HG02973 (cell line): ENCODE measurements around the gene ABCG8.

Experiments
- ATAC-seq: cut with Tn5 transposase; IDR thresholded peaks from one replicate; pipeline ENCODE4 v1.9.1; 2021; ENCODE audit warnings: moderate library complexity; ENCODE audit not compliant: unreplicated experiment

Gene ABCG8

GRCh38 chr2:43855292-43855691 is 16.5 kb downstream of the ABCG8 start:
- no peak for ATAC-seq

DNA sequence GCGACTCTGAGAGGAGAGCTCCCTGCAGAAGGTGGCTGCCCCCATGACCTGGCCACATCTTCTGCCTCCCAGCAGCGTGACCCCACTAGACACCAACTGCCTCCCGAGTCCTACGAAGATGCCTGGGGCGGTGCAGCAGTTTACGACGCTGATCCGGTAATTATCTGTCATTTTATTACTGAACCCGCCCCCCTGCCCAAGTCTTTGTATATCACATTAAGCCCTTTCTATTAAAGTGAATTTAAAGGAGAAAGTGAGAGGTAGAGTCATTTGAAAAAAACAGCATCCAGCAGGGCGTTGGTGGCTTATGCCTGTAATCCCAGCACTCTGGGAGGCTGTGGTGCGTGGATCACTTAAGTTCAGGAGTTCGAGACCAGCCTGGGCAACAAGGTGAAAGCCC is 33.4 kb downstream of the ABCG8 start:
- ATAC-seq = no peak

GRCh38 chr2:43874776-43875451 is 36.1 kb downstream of the ABCG8 start:
- no peak for ATAC-seq

GRCh38 chr2:43877782-43878464 is 39.2 kb downstream of the ABCG8 start:
- peak; percentile 73 for ATAC-seq

DNA sequence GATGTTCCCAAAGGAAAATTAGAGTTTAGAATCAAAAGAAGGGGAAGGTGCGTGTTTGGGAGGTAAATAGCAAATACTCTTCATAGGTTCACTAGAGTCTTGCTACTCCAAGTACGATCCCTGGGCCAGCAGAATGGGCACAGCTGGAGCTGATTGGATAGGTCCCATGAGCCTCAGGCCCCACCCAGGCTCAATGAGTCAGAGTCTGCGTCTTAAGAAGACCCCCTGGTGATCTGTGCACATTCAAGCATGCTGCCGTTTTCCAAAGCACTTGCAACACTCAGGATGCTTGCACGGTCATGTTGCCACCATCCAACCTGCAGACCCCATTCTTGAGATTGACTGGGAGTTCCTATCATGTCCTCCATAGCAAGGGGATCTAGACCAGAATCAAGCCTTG is 40.5 kb downstream of the ABCG8 start:
- ATAC-seq = no peak

GRCh38 chr2:43880471-43880870 is 41.7 kb downstream of the ABCG8 start:
- no peak for ATAC-seq

DNA sequence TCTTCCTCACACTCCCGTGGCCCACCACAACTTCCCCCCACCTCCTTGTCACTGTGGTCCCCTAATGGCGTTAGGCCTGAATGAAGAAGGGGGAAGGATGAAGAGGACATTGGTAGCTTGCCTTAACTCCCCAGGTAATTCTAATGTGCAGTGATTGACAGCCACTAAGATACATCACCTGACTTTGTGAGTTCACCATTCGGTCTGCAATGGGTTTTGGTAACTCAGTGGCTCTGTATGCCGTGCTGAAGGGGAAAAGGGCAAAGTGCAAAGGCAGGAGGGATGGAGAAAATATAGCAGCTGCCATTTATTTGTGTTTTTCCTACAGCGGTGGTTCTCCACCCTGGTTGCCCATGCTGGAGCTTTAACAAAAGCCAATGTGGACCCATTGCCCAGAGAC is 42.2 kb downstream of the ABCG8 start:
- ATAC-seq = no peak

GRCh38 chr2:43882312-43882711 is 43.5 kb downstream of the ABCG8 start:
- ATAC-seq = no peak

GRCh38 chr2:43884689-43885088 is 45.9 kb downstream of the ABCG8 start:
- ATAC-seq = no peak

DNA sequence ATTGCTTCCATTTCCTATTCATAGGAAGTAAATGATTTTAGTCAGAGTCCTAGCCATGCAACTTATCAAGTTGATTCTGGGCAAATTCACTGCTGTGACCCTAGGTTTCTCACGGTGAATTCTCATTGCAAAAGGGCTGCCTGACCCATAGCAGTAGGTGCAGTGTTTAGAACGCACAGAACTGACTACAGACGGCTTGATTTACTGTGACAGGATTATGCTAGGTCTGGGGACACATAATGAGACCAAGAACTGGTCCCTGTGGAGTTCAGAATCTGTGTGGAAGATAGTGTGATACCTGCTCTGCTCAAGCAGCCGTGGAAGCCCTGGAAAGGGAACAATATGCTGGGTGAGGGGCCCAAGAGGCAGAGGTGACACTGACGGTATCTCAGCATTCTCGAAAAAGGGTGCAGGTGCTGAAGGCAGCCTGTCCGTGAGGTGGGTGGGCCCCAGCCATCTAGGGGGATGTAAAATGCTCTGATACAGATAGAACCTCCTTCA is 46.4 kb downstream of the ABCG8 start:
- no peak for ATAC-seq

DNA sequence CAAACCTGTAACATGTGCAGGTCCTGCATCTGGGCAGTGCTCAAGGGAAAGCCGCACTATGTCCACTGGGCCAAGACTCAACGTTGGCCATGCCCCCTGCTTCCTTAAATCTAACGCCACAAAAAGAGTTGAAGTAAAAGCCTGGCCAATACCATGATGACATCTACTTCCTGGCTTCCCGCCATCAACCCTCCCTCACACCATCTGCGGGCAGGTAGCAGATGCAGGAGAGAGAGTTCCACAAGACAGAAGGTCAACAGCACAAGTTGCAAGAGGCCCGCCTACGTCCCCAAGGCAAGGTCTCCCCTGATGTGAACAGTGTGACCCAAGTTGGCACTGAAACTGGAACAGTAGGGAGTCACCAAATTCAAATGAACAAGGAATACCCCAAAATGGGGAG is 48.4 kb downstream of the ABCG8 start:
- ATAC-seq = no peak

- no peak for ATAC-seq
Observed at GRCh38 chr2:43889416-43889815, 50.6 kb downstream of the ABCG8 start.

GRCh38 chr2:43890855-43891254 is 52.1 kb downstream of the ABCG8 start:
- ATAC-seq = no peak

DNA sequence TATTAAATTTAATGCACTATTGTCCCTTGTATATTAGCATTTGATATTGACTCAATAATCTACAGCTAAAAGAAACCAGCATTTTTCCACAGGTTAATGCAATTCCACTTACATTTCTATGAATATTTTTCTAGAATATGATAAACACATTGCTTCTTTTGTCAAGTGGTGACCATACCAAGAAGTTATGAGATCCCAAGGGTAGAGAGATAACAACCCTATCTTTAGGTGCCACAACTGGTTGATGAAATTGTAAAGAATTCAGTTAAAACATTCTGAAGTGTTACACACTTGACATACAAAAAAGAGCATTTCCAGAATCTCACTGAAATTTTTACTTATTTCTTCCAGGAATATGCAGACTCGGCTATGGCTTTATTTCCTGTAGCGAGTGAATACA is 56.0 kb downstream of the ABCG8 start:
- ATAC-seq = no peak

DNA sequence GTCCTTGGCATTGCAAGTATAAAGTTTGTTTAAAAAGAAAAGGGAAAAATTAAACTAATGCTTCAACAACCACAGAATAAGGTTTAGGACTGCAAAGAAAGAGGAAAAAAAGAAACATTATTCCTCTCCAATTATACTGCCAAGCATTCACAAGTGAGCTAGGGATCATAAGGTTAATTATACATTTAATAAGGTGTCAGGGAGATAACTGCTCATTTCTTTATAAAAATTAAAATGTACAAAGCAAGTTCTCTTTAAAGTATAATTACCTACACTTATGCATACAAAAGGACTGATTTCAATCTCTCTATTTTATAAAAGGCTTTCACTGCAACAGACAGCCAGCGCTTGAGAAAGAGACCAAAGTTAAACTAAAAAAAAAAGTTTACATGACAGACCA is 58.1 kb downstream of the ABCG8 start:
- no peak for ATAC-seq

DNA sequence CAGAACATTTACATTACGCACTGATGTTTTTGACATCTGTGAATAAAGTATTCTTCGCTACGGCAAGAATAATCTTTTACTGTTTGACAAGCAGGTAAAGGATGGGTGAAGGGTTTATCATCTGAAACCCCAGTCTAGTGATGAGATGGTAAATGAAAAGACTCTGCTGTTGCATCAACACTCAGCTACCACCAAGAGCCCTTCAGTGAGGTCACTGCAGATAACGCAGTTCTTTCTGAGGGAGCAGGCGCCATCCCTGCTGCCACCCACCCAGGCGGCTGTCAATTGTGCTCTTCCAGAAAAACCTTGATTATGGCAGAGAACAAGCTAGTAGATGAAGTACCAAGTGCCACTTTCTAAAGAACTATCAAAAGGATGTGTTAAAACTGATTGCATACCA is 58.7 kb downstream of the ABCG8 start:
- ATAC-seq = no peak

- ATAC-seq = no peak
Observed at GRCh38 chr2:43898134-43898837, 59.5 kb downstream of the ABCG8 start.

DNA sequence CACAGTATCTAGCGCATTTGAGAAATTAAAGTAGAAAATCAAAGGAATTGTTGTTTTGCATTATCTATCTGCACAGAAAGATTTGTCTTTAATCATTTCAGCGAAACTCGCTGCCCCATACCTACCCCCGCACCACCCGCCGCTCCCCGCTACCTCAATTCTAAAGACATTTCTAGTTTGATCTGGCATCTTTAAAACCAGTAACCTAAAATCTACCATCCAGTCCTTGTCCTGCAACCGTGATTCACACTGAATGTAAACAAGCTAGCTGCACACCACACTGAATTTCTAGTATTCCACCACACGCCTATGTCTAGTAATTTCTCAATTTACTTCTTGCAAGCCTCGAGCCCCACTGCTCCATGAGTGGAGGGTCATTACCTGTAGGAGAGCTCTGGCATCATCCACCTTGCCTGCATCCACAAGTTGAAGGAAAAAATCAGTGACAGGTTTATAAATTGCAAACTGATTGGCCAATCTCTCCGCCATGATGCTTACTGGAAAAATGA is 60.1 kb downstream of the ABCG8 start:
- ATAC-seq = no peak

DNA sequence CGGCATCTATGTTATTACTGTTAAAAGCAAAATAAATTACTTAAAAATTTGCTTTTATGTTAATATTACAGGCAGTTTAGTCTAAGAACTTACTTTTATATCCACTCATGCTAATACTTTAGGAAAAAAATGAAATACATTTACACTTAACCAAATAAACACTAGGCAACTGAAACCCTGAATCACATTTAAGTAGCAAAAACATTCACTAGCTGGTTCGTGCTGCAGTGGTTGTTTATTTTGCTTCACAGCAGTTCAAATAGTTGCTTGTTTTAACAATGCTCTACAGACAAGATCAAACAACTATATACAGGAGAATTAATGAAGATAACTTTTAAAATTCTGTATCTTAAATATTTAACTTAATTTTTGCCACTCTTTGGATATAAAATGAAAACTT is 60.8 kb downstream of the ABCG8 start:
- ATAC-seq = no peak

- ATAC-seq = no peak
Observed at GRCh38 chr2:43905371-43905803, 66.6 kb downstream of the ABCG8 start.

DNA sequence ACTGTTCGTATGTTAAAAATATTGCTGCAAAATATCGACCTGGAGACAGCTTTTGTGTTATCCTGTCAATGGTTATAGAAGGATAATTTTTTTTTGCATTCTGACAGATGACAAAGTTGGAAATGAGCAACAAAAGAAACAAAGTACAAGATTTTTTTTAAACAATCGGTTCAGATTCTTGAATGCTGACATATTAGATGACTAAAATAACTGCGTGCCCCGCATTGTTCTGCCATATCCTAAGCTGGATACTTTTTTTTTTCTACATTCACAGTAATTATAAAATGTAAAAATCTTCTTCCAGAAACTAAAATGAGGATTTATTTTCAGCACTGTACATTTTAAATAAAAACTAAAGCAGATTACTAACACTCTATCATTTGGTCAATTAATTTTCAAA is 67.1 kb downstream of the ABCG8 start:
- ATAC-seq = no peak
